C1 segment of cervical spinal cord (tissue), 14 donors: ENCODE measurements around the gene BTBD1.

Source experiments
- DNase-seq, 14 donors: peaks; one replicate each; lab custom pipeline; 2025; lab: John Stamatoyannopoulos, UW

BTBD1 gene

GRCh38 chr15:82993144-82993543 lies 73.9 kb downstream of the BTBD1 start:
- no peak for DNase-seq

DNA sequence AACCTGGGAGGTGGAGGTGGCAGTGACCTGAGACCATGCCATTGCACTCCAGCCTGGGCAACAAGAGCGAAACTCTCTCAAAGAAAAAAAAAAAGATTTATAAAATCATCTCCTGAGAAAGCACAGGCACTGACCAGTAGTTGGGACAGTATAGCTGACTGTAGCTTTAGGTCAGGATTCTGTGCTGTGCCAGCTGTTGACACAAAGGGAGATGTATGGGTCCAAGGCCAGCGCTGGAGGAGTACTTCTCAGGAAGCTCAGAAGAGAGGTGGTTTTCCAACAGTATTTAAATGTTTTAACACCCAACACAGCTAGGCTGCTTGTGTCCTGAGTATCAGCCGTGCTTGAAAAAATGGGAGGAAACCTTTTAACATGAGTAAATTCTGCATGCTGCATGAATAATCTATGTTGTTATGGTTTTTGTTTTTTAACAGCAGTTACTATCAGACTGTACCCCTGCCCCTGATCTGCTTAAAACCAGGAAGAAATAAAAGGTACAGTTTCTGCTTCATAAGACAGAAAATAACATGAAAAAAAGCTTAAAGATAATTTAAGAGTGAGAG lies 74.5 kb downstream of the BTBD1 start:
- DNase-seq: no peak

DNA sequence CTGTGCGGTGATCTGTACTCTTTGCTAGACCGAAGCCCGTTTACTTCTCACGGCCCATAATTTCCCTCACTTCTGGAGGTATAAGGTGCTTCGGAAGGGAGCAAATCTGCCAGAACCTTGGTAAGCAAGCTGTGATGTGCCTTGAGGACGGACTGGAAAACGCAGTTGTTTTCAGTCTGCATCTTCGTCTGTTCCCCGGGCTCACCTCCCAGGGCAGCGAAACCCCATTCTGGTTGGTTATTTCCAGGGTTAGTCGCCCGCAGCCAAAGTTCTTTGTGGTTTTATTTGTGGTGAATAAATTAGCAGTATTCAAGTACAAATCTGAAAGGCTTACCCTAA lies 80.6 kb downstream of the BTBD1 start:
- no peak for DNase-seq

DNA sequence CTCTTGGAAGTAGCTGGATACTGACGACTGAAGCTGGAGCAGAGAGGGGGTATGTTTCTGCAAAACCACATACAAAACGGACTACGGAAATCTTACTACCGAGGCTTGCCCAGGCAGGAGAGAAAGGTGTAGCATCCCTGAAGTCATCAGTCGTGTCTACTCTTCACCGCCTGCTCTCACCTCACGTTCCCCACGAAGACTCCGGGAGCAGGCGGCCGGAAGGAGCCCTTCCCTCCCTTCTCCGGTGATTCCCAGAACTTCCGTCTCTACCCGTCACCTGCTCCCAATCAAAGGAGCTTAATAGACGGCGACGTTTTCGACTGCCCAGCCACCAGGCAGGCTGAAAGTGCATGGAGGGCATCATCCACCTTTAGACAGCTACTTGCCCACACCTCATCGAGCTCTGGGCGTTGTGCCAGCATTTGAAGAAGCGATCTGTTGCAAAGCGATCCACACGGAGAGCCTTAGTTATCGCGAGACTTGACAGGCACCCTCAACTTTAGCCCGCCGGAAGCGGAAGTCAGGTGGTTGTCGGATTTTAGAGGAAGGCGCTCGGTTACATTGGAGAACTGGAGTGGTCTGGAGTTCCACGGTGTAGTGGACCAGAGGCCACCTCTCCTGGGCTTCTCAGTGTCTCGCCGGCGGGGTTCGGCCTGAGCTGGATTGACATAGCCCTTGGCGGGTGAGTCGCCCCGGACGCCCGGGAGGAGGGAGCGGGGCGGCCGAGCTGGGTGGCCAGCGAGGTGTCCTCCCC lies 81.2 kb downstream of the BTBD1 start, which contains the start of gene RAMAC:
RAMAC (plus strand) TSS at position 523 of the 754 bp plus-strand sequence. CDS start 2,809 bp downstream, outside the sequence.
- peak; percentile 43 to 97 (median 90) for DNase-seq

DNA sequence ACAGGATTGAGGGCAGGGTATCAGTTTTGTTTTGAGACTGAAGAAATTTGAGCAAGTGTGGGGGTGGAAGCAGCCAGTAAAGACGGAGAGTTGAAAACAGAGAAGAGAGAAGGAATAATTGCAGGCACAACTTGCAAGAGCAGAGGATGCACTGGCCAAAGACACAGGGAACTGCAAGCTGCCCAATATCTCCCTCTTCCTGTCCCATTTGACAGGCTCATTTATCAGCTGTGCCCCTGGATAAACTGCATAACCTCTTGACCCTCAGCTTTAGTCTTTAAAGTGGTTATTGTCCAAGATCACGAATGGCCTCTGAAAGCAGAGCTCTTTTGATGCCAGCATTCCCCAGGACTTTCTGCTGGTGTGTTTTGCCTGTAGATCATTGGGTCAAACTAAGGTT lies 86.1 kb downstream of the BTBD1 start:
- DNase-seq: no peak

- DNase-seq: no peak
These were observed 87.3 kb downstream of the BTBD1 start for GRCh38 chr15:82979726-82980125.

GRCh38 chr15:82978438-82978837 lies 88.6 kb downstream of the BTBD1 start:
- no peak for DNase-seq

- no peak for DNase-seq
These were observed 90.0 kb downstream of the BTBD1 start for GRCh38 chr15:82977076-82977475.

GRCh38 chr15:82972990-82973389 lies 94.1 kb downstream of the BTBD1 start:
- DNase-seq: no peak

- no peak for DNase-seq
These were observed 95.7 kb downstream of the BTBD1 start for GRCh38 chr15:82971218-82971984.

DNA sequence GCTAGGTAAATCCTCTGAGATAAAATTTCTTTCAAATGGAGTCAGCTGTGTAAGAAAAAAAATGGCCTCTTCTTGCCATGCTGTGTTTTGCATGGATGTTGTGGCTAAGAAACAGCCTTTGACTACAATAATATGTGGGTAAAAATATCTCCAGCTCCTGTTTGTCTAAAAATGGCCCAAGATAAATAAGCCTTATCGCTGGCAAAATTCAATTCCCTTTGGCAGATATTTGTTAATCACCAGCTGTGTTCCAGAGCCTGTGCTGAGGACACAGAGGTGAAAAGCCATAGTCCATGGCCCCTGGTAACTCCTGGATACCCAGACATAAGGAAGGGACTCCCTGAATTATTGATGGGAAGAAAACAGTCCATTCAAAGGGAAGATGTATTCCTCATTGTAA lies 96.4 kb downstream of the BTBD1 start:
- no peak for DNase-seq

DNA sequence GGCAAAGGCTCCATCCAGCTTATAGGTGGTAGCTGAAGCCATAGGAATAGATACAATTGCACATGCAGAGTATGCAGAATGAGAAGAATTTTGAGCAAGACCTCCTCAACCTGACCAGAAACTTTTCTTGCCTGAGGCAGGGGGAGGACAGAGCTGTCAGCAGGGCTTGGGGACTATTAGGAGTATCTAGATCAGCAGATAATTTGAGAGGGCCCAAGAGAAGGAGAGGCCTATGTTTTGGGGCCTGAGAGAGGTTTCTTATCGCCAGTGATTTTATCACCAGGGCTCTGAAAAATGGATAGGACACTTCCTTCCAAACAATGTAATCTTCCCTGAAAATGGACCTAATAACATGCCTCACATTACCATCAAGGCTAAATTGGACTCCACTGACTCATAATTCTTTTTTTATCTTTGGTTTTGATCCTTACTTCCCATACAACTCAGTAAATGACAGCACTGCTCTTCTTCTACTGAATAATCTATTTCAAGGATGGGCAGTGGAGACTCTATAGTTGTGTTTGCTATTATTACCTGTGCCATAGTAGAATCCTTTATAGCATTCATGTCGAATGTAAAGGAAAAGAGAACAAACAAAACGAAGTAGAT lies 96.9 kb downstream of the BTBD1 start:
- no peak for DNase-seq

DNA sequence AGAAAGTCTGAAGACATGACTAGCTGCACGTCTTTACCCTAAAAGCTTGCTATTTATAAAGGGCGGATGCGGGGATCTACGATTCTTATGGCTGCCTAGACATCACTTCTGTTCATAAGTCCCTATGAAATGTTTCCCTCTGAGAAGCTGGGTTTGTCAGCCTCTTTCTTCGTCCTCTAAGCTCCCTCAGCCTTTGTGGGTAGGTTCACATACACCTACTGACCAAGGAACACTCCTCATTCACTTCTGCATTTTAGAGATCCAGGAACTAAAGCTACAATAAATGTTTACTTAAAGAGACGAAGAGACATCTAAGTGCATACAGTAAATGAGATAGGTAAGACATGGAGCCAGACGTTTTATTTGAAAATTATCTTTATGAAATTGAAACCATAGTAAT lies 97.7 kb downstream of the BTBD1 start:
- no peak for DNase-seq

- DNase-seq: no peak
These were observed 99.0 kb downstream of the BTBD1 start for GRCh38 chr15:82968066-82968465.

- no peak for DNase-seq
These were observed 100.4 kb downstream of the BTBD1 start for GRCh38 chr15:82966671-82967071.
